ENCODE data around the gene ITGA3. TPM values are rescaled to one million over a fixed set of nuclear protein-coding genes. Genes with fewer than 3 reads are reported as not detected.
A peak's percentile ranks its signal among the peaks of the same experiment; 100 is the strongest.

The ITGA3 gene
- total and polyA plus RNA-seq, 2 of the 13 experiments (the other 11 are each of a cell fraction or from before 2014, with no cell fraction given), result 0.48 to 0.69 TPM

DNA sequence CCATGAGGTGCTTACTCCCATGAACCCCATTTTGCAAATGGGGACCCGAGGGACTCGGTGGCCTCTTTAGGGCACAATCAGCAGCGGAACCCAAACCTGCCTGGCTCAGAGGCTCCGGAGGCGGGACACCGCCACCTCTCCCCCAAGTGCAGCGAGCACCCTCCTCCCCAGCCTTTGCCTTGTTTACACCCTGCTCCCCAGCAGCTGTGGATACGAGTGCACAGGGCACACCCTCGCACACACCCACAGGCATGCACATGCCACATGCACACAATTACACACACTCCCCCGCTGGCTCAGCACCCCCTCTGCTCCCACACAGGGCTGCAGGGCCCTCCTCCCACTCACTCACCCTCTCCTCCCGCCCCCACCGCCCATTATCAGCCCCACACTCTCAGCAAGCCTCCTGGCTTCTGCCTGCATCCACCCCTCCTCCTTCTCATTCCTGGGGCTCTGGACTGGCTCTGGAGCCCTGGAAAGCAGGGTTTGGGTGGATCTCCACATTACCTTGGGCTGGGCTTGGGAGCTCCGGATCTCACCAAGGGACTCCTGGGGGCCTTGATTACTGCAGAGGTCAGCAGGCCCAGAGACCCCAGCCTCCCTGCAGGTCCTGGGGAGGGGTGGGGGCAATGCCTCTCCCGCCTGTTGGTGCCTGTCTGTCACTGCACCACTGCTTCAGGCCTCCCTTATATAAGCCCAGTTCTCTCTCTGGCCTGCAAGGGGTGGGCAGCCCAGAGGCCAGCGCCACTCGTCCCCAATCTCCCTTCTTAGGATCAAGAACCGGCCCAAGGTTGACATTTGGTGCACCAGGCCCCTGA lies 45.6 kb downstream of the ITGA3 start (continued):
- no peak for TF ChIP-seq NONO (IDR thresholded peaks at IDR 0.05)
- no peak for TF ChIP-seq NONO (CRISPR knock-in tag; conservative IDR thresholded peaks at IDR 0.05)
- no peak for TF ChIP-seq YEATS4 (CRISPR knock-in tag; IDR thresholded peaks at IDR 0.05; ENCODE audit: borderline replicate concordance)
- TF ChIP-seq KDM1A (CRISPR knock-in tag; IDR thresholded peaks at IDR 0.05), result no peak
- no peak for TF ChIP-seq NCOR1 (IDR thresholded peaks at IDR 0.05; ENCODE audit: borderline replicate concordance, low read length)
- peak; percentile 51; the same call in 1 of the 2 replicates for TF ChIP-seq ZNF281 (CRISPR knock-in tag; IDR thresholded peaks at IDR 0.05; ENCODE audit: borderline replicate concordance)
- no peak for TF ChIP-seq PRMT3 (CRISPR knock-in tag; IDR thresholded peaks at IDR 0.05; ENCODE audit: borderline replicate concordance, low read depth)
- no peak for TF ChIP-seq KDM5A (IDR thresholded peaks at IDR 0.05; ENCODE audit: borderline replicate concordance, low read length)
- TF ChIP-seq ZNF451 (CRISPR knock-in tag; IDR thresholded peaks at IDR 0.05), result no peak; the same call in 1 of the 2 replicates
- TF ChIP-seq NRL (CRISPR knock-in tag; IDR thresholded peaks at IDR 0.05; ENCODE audit: borderline replicate concordance), result peak; percentile 20; the same call in 1 of the 2 replicates
- no peak for TF ChIP-seq GPBP1L1 (CRISPR knock-in tag; IDR thresholded peaks at IDR 0.05)
- TF ChIP-seq MEF2D (CRISPR knock-in tag; IDR thresholded peaks at IDR 0.05), result no peak
- no peak for TF ChIP-seq GABPA (IDR thresholded peaks at IDR 0.05; ENCODE audit: low read depth, low read length)
- TF ChIP-seq GABPA (CRISPR knock-in tag; IDR thresholded peaks at IDR 0.05; ENCODE audit: low read depth), result no peak
- no peak for TF ChIP-seq ZMAT5 (CRISPR knock-in tag; IDR thresholded peaks at IDR 0.05; ENCODE audit: borderline replicate concordance, low read depth)
- TF ChIP-seq, protein P1, sequence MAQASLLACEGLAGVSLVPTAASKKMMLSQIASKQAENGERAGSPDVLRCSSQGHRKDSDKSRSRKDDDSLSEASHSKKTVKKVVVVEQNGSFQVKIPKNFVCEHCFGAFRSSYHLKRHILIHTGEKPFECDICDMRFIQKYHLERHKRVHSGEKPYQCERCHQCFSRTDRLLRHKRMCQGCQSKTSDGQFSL (CRISPR knock-in tag; IDR thresholded peaks at IDR 0.05), result 0 out of 2 replicates have a peak, but pooled peaks have one; percentile 45
- TF ChIP-seq NR2C2 (CRISPR knock-in tag; IDR thresholded peaks at IDR 0.05; ENCODE audit: borderline replicate concordance), result no peak
- TF ChIP-seq, protein P2, sequence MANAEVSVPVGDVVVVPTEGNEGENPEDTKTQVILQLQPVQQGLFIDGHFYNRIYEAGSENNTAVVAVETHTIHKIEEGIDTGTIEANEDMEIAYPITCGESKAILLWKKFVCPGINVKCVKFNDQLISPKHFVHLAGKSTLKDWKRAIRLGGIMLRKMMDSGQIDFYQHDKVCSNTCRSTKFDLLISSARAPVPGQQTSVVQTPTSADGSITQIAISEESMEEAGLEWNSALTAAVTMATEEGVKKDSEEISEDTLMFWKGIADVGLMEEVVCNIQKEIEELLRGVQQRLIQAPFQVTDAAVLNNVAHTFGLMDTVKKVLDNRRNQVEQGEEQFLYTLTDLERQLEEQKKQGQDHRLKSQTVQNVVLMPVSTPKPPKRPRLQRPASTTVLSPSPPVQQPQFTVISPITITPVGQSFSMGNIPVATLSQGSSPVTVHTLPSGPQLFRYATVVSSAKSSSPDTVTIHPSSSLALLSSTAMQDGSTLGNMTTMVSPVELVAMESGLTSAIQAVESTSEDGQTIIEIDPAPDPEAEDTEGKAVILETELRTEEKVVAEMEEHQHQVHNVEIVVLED (CRISPR knock-in tag; IDR thresholded peaks at IDR 0.05; ENCODE audit: borderline replicate concordance), result no peak
- TF ChIP-seq, protein P3, sequence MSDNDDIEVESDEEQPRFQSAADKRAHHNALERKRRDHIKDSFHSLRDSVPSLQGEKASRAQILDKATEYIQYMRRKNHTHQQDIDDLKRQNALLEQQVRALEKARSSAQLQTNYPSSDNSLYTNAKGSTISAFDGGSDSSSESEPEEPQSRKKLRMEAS (IDR thresholded peaks at IDR 0.05), result no peak; the same call in 1 of the 2 replicates
- TF ChIP-seq ZNF597 (CRISPR knock-in tag; IDR thresholded peaks at IDR 0.05), result no peak
- TF ChIP-seq NFE2L2 (IDR thresholded peaks at IDR 0.05; ENCODE audit: low read length), result no peak
